ENCODE measurements around the gene ACVRL1.

ACVRL1 gene

DNA sequence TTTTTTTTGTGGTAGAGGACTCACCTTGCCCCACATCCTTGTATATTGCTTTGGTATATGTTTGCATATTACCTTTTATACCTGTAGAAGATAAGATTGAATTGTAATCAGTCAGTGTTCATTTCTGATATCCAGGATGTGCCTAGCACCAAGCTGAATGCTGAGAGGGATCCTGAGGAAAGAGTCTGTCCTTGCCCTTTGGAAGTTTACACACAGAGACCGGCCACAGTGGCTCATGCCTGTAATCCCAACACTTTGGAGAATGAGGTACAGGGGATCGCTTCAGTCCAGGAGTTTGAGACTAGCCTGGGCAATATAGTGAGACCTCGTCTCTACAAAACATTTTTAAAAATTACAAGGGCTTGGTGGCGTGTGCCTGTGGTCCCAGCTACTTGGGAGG is 52.6 kb downstream of the ACVRL1 start:
- no peak for DNase-seq (ENCODE audit: low read depth in 4 of 4, low spot score in 1 of 4)

DNA sequence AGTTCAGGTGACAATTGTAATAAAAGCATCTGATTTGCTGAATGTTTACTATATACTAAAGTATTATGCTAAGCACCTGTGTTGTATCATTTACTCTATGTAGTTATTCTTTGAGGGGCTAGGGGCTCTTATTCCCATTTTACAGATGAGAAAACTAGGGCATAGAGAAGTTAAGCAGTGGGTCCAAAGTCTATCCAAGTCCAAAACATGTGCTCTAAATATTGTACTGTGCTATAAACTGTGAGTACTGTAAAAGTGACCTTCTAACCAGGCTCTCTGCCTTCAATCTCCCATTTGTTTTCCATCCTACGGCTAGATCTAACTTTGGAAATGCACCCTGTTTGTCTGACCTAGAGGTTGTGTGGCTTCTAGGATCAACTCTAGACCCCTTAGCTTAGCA is 53.2 kb downstream of the ACVRL1 start:
- DNase-seq (ENCODE audit: low read depth in 4 of 4, low spot score in 1 of 4): no peak

GRCh38 chr12:51960890-51961289 is 53.6 kb downstream of the ACVRL1 start:
- DNase-seq (ENCODE audit: low read depth in 4 of 4, low spot score in 1 of 4): no peak

DNA sequence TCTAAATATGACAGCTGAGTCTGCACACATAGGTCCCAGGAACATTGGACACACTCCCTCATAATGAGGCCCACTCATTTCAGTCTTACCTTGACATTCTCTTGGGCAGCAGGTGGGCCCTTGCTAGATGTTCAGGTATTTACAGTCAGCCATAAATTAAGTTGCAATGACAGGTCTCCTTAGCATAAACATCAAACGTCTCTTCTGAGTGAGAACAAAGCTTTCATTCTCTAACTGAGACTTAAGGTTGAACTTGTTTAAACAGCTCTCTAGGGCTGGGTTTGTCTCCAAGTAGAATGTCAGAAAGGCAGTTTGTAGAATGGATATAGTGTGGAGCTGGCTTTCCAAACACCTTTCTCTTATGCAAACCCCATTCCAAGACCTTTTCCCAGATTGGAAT is 54.5 kb downstream of the ACVRL1 start:
- no peak for DNase-seq (ENCODE audit: low read depth in 4 of 4, low spot score in 1 of 4)

- DNase-seq (ENCODE audit: low read depth in 4 of 4, low spot score in 1 of 4): no peak
Measured at GRCh38 chr12:51962737-51963136, 55.4 kb downstream of the ACVRL1 start.

DNA sequence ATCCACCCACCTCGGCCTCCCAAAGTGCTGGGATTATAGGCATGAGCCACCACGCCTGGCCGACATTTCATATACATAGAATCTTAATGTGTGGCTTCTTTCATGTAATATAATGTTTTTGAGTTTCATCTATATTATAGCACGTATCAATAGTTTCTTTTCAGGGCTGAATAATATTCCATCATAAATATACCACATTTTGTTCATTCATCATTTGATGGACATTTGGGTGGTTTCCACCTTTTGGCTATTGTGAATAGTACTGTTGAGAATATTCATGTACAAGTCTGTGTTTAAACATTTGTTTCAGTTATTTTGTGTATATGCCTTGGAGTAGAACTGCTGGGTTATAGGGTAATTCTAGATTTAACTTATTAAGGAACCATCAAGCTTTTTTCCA is 56.2 kb downstream of the ACVRL1 start:
- no peak for DNase-seq (ENCODE audit: low read depth in 4 of 4, low spot score in 1 of 4)

GRCh38 chr12:51969643-51970042 is 62.3 kb downstream of the ACVRL1 start:
- DNase-seq (ENCODE audit: low read depth in 4 of 4, low spot score in 1 of 4): no peak

GRCh38 chr12:51970904-51971646 is 63.8 kb downstream of the ACVRL1 start:
- DNase-seq (ENCODE audit: low read depth in 4 of 4, low spot score in 1 of 4): peak in 2 of 4 experiments; percentile 23 to 45

GRCh38 chr12:51971679-51972421 is 64.5 kb downstream of the ACVRL1 start:
- no peak for DNase-seq (ENCODE audit: low read depth in 4 of 4, low spot score in 1 of 4)

DNA sequence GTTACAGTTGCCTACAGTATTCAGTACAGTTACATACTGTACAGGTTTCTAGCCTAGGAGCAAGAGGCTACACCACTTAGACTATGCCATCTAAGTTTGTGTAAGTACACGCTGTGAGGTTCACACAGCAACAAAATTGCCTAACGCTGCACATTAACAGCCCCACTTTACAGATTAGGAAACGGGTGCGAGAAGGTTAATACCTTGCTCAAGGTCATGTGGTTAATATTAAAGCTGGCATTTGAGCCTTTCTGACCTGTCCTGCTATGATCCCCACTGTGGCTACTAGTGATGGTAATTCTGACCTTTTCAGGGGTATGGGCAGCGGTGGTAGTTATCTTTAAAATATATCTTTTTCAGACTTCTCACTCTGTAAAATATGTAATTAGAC is 65.1 kb downstream of the ACVRL1 start:
- no peak for DNase-seq (ENCODE audit: low read depth in 4 of 4, low spot score in 1 of 4)

GRCh38 chr12:51972849-51973273 is 65.6 kb downstream of the ACVRL1 start:
- peak in 1 of 4 experiments; percentile 61 for DNase-seq (ENCODE audit: low read depth in 4 of 4, low spot score in 1 of 4)
